HepG2 (cell line): ENCODE data around the gene HDGFL2. TPM values are rescaled to one million over a fixed set of nuclear protein-coding genes. Genes with fewer than 3 reads are reported as not detected.

Source experiments
- DMAP1 ChIP-seq: IDR thresholded peaks from 2 replicates; pipeline ENCODE4 v1.6.1; 2016
- KAT2B ChIP-seq: fragments of 150-350 bp; IDR thresholded peaks from 2 replicates; pipeline ENCODE4 v1.6.1; 2014; ENCODE audit warnings: low read depth, low read length, borderline replicate concordance
- KLF13 ChIP-seq: sonication (generic); formaldehyde crosslinking; IDR thresholded peaks from 2 replicates; pipeline ENCODE4 v1.4.0; 2020; ENCODE audit warnings: mild to moderate bottlenecking, missing genetic modification reagents
- MBNL3 ChIP-seq: fragments of 250-450 bp; sonication (Bioruptor Pico); conservative IDR thresholded peaks from 2 replicates; pipeline ENCODE4 v1.8.0; 2022; ENCODE audit warnings: mild to moderate bottlenecking, inconsistent platforms
- MLX ChIP-seq: IDR thresholded peaks from 2 replicates; pipeline ENCODE4 v1.6.1; 2016
- NCOR1 ChIP-seq: fragments of 200-600 bp; sonication (generic); IDR thresholded peaks from 2 replicates; pipeline ENCODE4 v1.7.0; 2017; ENCODE audit warnings: antibody characterized with exemption, low read length, borderline replicate concordance
- PBX3 ChIP-seq: sonication (generic); formaldehyde crosslinking; IDR thresholded peaks from 2 replicates; pipeline ENCODE4 v1.8.1; 2023; ENCODE audit warnings: missing genetic modification reagents, inconsistent platforms, borderline replicate concordance
- PLRG1 ChIP-seq: fragments of 450-650 bp; conservative IDR thresholded peaks from 2 replicates; pipeline ENCODE4 v1.6.1; 2016
- SMYD3 ChIP-seq: sonication (generic); formaldehyde crosslinking; IDR thresholded peaks from 2 replicates; pipeline ENCODE4 v1.8.1; 2023; ENCODE audit warnings: mild to moderate bottlenecking, missing genetic modification reagents
- STAT6 ChIP-seq: sonication (generic); formaldehyde crosslinking; IDR thresholded peaks from 2 replicates; pipeline ENCODE4 v1.4.0; 2020; ENCODE audit warnings: missing genetic modification reagents, mild to moderate bottlenecking, borderline replicate concordance
- XRCC5 ChIP-seq: fragments of 200-400 bp; formaldehyde crosslinking; optimal IDR thresholded peaks from 2 replicates; pipeline ENCODE3; 2017; ENCODE audit warnings: mild to moderate bottlenecking, low read length
- ZNF24 ChIP-seq: fragments of 450-650 bp; IDR thresholded peaks from 2 replicates; pipeline ENCODE4 v1.6.1; 2017; ENCODE audit warnings: antibody characterized with exemption, mild to moderate bottlenecking
- ZNF432 ChIP-seq: sonication (generic); formaldehyde crosslinking; IDR thresholded peaks from 2 replicates; pipeline ENCODE4 v1.5.0; 2020; ENCODE audit warnings: missing genetic modification reagents, mild to moderate bottlenecking, borderline replicate concordance
- ZNF557 ChIP-seq: sonication (generic); formaldehyde crosslinking; IDR thresholded peaks from 2 replicates; pipeline ENCODE4 v1.4.0; 2020; ENCODE audit warnings: missing genetic modification reagents
- ZNF572 ChIP-seq: sonication (generic); formaldehyde crosslinking; IDR thresholded peaks from 2 replicates; pipeline ENCODE4 v1.5.1; 2020; ENCODE audit warnings: mild to moderate bottlenecking, missing genetic modification reagents
- ZNF703 ChIP-seq: sonication (generic); formaldehyde crosslinking; IDR thresholded peaks from 2 replicates; pipeline ENCODE4 v1.5.1; 2020; ENCODE audit warnings: missing genetic modification reagents, mild to moderate bottlenecking, moderate library complexity, borderline replicate concordance
- polyA plus RNA-seq, 8 experiments: library from polyadenylated mRNA; depleted of rRNA in 3 of 8; stranded (reverse) in 7 of 8; unstranded in 1 of 8; fragments of >200 nt; fragmentation: Illumina TruSeq in 4 of 8; extraction: Trizol in 4 of 8; gene quantifications; 2 replicates each; pipeline versions ENCODE4 v1.2.1 to v1.2.3, GENCODE V29; 2011 to 2016; ENCODE audit warnings: low read depth in 4 of 8, missing spikeins in 1 of 8, mixed read lengths in 1 of 8; ENCODE audit not compliant: insufficient read depth in 1 of 8
- total RNA-seq, 5 experiments: library from RNA; depleted of rRNA; stranded (reverse); fragments of >200 nt; fragmentation: Illumina TruSeq; extraction: Trizol; gene quantifications; 2 replicates each; pipeline ENCODE4 v1.2.3, GENCODE V29; 2016; ENCODE audit warnings: low read depth in 1 of 5
- TF ChIP-seq, protein P1 (sequence below), 2 experiments: sonication (generic) in 1 of 2; formaldehyde crosslinking in 1 of 2; IDR thresholded peaks; 2 replicates each; pipeline versions ENCODE4 v1.6.1 to v1.9.0; 2014 to 2022; ENCODE audit warnings: antibody characterized with exemption in 1 of 2, borderline replicate concordance in 1 of 2, inconsistent platforms in 1 of 2, low read depth in 1 of 2, missing genetic modification reagents in 1 of 2
- TF ChIP-seq, protein P2 (sequence below): sonication (generic); formaldehyde crosslinking; IDR thresholded peaks from 2 replicates; pipeline ENCODE4 v1.8.0; 2022; ENCODE audit warnings: missing genetic modification reagents, low read depth, mild to moderate bottlenecking, borderline replicate concordance

HDGFL2 gene
- total and polyA plus RNA-seq, 2 of the 13 experiments (the other 11 are each of a cell fraction or from before 2014, with no cell fraction given) = 20.0 to 51.1 TPM

DNA sequence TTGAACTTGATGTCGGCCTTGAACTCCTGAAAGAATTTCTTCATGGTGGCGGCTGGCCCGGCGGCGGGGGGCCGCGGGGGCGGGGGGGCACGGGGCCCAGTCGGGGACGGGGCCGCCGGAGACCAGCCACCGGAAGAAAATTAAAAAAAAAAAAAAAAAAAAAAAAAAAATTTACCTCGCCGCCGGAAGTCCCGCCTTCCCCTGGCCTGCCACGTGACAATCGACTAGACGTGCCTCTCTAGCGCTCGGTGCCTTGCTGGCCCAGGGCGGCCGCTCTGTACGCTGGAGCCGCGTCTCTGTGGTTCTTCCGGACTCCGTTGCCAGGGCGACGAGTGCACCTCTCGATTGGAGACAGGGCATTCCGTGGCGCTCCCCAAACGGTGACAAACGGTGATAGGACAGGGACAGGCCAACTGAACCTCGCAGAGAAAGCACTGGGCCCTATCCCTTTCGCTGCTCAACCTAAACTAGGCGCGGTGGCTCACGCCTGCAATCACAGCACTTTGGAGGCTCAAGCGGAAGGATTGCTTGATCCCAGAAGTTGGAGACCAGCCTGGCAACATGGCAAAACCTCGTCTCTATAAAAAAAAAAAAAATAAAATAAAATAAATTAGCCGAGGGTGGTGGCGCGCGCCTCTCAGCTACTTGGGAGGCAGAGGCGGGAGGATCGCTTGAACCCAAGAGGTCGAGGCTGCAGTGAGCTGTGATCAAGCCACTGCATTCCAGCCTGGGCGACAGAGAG lies 14.3 kb upstream of the HDGFL2 start, which contains the start of gene UBXN6 (continued):
- TF ChIP-seq, protein P1, sequence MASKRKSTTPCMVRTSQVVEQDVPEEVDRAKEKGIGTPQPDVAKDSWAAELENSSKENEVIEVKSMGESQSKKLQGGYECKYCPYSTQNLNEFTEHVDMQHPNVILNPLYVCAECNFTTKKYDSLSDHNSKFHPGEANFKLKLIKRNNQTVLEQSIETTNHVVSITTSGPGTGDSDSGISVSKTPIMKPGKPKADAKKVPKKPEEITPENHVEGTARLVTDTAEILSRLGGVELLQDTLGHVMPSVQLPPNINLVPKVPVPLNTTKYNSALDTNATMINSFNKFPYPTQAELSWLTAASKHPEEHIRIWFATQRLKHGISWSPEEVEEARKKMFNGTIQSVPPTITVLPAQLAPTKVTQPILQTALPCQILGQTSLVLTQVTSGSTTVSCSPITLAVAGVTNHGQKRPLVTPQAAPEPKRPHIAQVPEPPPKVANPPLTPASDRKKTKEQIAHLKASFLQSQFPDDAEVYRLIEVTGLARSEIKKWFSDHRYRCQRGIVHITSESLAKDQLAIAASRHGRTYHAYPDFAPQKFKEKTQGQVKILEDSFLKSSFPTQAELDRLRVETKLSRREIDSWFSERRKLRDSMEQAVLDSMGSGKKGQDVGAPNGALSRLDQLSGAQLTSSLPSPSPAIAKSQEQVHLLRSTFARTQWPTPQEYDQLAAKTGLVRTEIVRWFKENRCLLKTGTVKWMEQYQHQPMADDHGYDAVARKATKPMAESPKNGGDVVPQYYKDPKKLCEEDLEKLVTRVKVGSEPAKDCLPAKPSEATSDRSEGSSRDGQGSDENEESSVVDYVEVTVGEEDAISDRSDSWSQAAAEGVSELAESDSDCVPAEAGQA (IDR thresholded peaks at IDR 0.05; ENCODE audit: low read depth) = peak; percentile 66; the same call in 1 of the 2 replicates
- TF ChIP-seq, protein P1 (CRISPR knock-in tag; IDR thresholded peaks at IDR 0.05; ENCODE audit: borderline replicate concordance) = no peak
- TF ChIP-seq ZNF24 = no peak
- no peak for TF ChIP-seq NCOR1
- TF ChIP-seq MLX (CRISPR knock-in tag) = 0 out of 2 replicates have a peak, but pooled peaks have one; percentile 18
- no peak for TF ChIP-seq MBNL3 (CRISPR knock-in tag)
- TF ChIP-seq KLF13 (CRISPR knock-in tag) = no peak
- TF ChIP-seq PBX3 = 0 out of 2 replicates have a peak, but pooled peaks have one; percentile 17
- no peak for TF ChIP-seq KAT2B
- no peak for TF ChIP-seq SMYD3
- TF ChIP-seq, protein P2, sequence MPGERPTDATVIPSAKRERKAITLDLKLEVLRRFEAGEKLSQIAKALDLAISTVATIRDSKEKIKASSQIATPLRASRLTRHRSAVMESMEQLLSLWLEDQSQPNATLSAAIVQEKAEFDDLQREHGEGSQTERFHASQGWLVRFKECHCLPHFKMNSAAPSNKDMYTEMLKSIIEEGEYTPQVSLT (CRISPR knock-in tag) = no peak
- no peak for TF ChIP-seq ZNF557 (CRISPR knock-in tag)
- no peak for TF ChIP-seq ZNF432 (CRISPR knock-in tag)
- no peak for TF ChIP-seq ZNF703 (CRISPR knock-in tag)
- no peak for TF ChIP-seq PLRG1
- TF ChIP-seq ZNF572 (CRISPR knock-in tag) = no peak
- TF ChIP-seq XRCC5 = peak; percentile 94
- TF ChIP-seq DMAP1 (CRISPR knock-in tag) = peak; percentile 74; the same call in 1 of the 2 replicates
- no peak for TF ChIP-seq STAT6
